NCI-H2227 (cell line): ENCODE data around the gene NKAIN2.
A peak's percentile ranks its signal among the peaks of the same experiment; 100 is the strongest.
"Not testable (repeated sequence)": the region's sequence is repeated elsewhere in the genome, so short reads cannot be mapped to it uniquely, and the experiment has no call there.

Source experiments
- DNase-seq: peaks from one replicate; lab custom pipeline; 2025; ENCODE audit not compliant: unreplicated experiment; lab: John Stamatoyannopoulos, UW

Gene NKAIN2

GRCh38 chr6:123888771-123889513 lies 85.3 kb downstream of the NKAIN2 start:
- peak; percentile 77 for DNase-seq

- DNase-seq, result no peak
Observed at GRCh38 chr6:123895346-123895745, 91.7 kb downstream of the NKAIN2 start.

GRCh38 chr6:123895806-123896205 lies 92.1 kb downstream of the NKAIN2 start:
- no peak for DNase-seq

GRCh38 chr6:123896869-123897268 lies 93.2 kb downstream of the NKAIN2 start:
- no peak for DNase-seq

GRCh38 chr6:123897965-123898364 lies 94.3 kb downstream of the NKAIN2 start:
- DNase-seq, result no peak

- DNase-seq, result no peak
Observed at GRCh38 chr6:123898665-123899064, 95.0 kb downstream of the NKAIN2 start.

- no peak for DNase-seq
Observed at GRCh38 chr6:123899745-123900144, 96.1 kb downstream of the NKAIN2 start.

GRCh38 chr6:123901436-123901835 lies 97.8 kb downstream of the NKAIN2 start:
- DNase-seq, result no peak

- no peak for DNase-seq
Observed at GRCh38 chr6:123902738-123903313, 99.2 kb downstream of the NKAIN2 start.

- DNase-seq, result no peak
Observed at GRCh38 chr6:123904228-123904627, 100.6 kb downstream of the NKAIN2 start.

- DNase-seq, result no peak
Observed at GRCh38 chr6:123908797-123909196, 105.1 kb downstream of the NKAIN2 start.

- no peak for DNase-seq
Observed at GRCh38 chr6:123909989-123910388, 106.3 kb downstream of the NKAIN2 start.

- DNase-seq, result no peak
Observed at GRCh38 chr6:123913863-123914262, 110.2 kb downstream of the NKAIN2 start.

- DNase-seq, result not testable (repeated sequence)
Observed at GRCh38 chr6:123923379-123923778, 119.7 kb downstream of the NKAIN2 start.

GRCh38 chr6:123925350-123925749 lies 121.7 kb downstream of the NKAIN2 start:
- no peak for DNase-seq

GRCh38 chr6:123925842-123926399 lies 122.3 kb downstream of the NKAIN2 start:
- DNase-seq, result no peak

- DNase-seq, result no peak
Observed at GRCh38 chr6:123928529-123928928, 124.9 kb downstream of the NKAIN2 start.

GRCh38 chr6:123931928-123932327 lies 128.3 kb downstream of the NKAIN2 start:
- no peak for DNase-seq

- no peak for DNase-seq
Observed at GRCh38 chr6:123940551-123940950, 136.9 kb downstream of the NKAIN2 start.

- no peak for DNase-seq
Observed at GRCh38 chr6:123941855-123942254, 138.2 kb downstream of the NKAIN2 start.

GRCh38 chr6:123945386-123945785 lies 141.7 kb downstream of the NKAIN2 start:
- no peak for DNase-seq

- DNase-seq, result no peak
Observed at GRCh38 chr6:123953920-123954319, 150.3 kb downstream of the NKAIN2 start.
